ENCODE results near the gene AGAP1. TPM values are rescaled to one million over a fixed set of nuclear protein-coding genes. Genes with fewer than 3 reads are reported as not detected.
A peak's percentile ranks its signal among the peaks of the same experiment; 100 is the strongest.

The AGAP1 gene
- total RNA-seq, 1 donor from 2014 or later: 6.5 TPM

DNA sequence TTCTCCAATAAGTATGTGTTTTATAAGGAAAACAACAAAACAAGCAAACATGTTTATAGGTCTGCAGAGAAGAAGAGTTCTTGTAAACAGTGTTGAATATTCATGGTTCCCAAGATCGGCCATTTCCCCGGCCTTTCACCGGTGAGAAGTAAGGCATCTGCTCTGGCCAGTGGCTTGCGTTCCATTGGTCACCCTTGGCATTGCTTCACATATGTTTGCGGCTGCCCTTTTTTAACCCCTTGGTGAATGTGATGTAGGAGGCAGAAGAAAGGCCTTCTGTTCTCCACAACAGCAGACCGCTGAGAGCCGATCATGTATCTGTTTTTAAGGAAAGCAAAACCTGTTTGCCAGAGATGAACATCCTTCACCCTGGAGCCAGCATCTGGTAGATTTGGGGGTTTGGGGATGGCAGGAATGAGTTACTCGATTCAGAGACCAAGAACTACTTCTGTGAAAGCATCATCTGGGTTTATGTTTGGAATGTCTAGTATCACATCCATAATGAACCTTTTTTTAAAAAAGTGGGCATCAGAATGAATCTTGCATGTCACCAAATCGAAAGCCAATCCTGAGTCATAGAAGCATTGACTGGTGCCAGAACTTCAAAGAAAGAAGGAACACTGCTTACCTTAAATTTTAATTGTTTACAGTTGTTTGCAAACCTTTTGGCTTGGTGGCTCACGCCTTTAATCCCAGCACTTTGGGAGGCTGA, 112.3 kb downstream of the AGAP1 start:
- no peak for DNase-seq (ENCODE audit: low read depth, low spot score)

DNA sequence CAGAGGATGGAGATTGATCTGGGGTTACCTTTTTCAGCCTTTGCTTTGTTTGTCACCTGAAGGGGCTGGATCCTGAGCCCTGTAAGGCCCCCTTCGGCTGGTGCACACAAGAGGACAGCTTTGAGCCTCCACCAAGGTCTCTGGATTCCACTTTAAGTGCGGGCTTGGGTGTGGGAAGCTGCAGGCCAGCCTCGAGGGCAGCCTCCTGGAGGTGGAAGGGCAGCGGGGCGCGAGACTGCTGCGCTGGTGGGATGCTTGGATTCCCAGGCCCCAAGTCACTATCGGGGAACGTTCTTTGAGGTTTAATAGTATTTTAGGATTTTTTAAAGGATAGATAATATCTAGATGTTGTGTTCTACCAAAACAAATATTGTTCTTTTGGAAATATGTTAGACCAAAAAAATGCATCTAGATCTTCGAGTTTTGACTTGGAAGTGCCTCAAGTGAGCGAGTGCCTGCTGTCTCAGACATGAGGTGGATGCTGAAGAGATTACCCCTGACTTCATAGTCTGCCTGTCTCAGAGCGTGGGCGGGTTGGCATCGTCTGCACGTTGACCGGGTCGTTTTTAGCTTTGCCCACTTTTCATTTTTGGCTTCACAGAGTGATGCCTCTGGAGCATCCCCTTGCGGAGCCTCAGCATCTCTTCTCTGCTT, 113.8 kb downstream of the AGAP1 start:
- DNase-seq (ENCODE audit: low read depth, low spot score): no peak

DNA sequence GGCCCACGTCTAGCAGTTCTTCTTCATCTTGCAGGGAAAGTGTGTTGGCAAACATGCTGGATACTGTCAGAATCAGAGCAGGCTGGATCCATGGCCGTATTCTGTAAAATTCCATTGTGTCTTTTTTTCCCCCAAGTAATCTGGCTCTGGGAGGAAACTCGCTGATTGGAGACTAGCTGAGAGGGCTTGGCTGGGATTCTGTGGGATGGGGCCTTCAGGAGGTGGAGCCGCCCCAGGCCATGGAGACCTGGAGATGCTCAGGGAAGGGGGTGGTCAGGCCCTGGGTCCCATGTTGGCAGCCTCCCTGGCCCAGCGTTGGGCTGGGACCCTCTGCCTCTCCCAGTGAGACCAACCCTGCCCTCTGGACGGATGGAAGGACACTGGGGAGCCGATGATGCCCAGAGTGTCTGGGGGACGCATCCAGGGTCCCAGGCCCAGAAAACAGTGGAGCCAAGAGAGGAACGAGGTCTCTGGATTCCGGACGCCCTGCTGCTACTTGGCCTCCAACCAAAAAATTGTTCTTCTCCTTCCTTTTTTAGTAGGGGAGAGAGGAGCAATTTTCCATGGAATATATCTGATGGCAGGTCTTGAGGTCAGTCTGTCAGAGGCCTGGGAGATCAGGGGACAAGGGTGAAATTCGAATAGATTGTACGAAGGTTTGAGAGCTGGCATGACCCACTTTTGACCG, 114.5 kb downstream of the AGAP1 start:
- DNase-seq (ENCODE audit: low read depth, low spot score): no peak

DNA sequence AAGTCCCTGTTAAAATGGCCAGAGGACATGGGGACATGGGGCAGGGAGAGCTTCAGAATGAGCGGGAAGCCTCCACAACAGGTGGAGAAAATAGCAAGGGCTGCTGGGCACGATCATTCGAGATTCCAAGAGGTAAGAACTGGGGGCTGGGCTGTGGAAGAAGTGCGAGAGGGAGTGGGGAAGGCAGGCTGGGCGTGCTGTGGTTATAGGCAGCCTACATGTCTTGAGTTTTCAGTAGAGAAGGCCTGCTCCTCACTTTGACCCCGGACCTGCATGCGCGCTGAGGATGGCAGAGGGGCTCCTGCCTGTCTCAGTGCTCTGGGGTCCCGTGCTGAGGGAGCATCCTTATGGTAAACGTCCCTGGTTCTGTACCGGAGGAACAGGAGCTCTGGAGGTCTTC, 115.5 kb downstream of the AGAP1 start:
- DNase-seq (ENCODE audit: low read depth, low spot score): no peak

DNA sequence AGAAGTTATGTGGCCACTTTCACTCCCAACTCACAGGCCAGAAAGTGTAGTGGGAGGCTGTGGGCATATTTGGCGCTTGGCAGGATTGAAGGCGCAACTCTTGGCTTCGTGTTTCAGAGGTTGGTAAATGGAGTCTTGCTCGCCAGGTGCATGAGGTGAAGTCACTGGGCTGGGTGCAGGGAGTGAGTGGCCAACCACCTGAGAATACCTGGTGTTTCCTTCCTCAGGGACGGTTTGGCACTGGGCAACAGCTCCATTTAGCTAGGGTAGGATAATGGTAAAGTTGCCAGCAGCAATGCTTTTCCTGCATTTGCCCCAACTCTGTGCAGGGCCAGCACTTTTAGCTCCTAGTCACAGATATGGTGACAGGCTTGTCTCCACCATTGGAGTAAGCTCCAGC, 115.9 kb downstream of the AGAP1 start:
- DNase-seq (ENCODE audit: low read depth, low spot score): no peak

DNA sequence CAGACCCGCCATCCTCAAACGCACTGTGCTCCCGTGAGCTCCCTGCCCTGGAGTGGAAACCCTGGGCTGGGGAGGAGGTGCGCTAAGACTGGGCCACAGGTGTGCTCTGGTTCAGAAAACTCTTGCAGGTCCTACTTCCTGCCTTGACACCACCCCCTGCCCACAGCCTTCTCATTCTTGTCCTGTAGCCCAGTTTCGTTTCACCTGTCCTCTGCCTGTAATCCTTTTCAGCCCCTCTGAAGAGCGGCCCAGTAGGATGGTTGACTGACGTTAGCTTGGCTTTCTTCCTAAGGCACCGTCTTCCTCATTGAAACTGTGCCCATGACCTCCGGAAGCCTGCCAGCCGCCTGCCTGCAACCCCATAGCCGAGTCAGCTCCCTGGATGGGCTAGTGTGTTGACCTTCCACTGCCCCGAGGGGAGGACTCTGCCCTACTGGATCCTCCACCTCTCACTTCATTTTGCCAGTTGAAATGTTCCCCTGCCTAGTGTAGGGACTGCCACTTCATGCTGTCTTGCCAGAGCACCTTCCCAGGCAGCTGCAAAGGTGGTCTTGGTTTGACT, 116.9 kb downstream of the AGAP1 start:
- no peak for DNase-seq (ENCODE audit: low read depth, low spot score)

DNA sequence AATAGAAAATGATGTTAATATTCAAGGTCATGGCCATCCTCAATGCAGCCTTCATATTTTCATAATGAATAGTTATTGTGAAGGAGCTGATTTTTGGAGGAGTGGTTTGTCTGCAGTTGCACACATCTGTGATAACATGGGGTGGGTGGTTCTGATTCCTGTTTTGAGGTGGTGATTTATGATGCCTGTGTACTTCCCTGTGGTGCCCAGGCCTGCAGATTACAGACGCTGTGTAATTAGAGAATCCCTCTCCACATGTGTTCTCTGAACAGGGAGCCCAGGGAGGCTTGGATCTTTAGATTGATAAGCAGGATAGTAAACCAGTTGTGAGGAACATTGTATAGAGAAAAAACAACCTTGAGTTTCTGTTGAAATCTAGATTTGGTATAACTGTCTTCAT, 117.5 kb downstream of the AGAP1 start:
- no peak for DNase-seq (ENCODE audit: low read depth, low spot score)

DNA sequence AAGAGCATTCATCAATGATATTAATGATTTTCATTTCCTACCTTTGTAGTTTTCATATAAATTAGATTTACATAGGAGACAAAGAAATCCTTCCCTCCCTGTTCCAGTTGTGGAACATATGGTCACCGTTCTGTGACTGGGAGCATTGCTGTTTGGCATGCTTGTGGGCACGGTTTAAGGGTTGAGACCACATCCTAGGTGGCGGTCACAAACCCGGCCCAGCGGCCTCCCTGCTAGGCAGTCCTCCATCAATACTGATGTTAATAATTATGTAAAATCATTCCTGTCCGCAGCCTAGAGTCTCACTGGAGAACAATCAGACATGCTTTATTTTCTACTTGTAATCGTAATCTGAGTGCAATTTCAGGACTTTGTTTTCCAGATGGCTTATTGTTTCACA, 117.9 kb downstream of the AGAP1 start:
- no peak for DNase-seq (ENCODE audit: low read depth, low spot score)

DNA sequence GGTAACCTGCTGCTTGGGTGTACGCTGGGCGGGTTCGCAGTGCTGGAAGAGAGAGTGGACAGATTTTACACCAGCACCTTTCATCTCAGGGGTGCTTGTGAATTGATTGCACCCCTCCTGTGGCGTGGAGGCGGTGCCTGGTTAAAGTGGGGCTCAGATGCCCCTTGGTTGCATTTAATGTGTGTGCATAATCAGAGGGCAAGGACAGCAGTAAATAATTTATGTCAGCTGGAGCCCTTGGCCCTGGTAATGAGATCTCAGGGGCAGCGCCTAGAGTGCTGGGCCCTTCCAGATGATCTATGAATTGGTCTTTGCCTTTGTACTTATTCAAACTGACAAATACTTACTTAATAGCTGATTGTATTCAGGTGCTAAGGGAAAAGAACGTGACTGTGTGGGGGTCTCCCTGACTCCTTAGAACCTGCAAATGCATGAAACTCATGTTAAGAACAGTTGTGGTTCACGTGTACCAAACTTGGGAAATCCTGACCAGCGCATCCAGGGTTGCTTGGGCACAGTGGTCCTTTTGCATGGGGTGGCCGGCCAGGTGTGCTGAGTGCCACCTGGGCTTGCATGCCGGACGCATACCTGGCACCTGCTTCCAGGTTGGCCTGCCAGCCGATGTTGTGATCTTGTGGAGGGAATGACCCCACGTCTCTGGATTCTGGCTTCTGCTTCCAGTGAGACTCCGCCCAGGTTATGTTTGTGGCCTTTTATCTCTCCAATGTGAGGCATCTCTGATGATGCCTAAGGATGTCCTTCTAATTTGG, 118.5 kb downstream of the AGAP1 start:
- DNase-seq (ENCODE audit: low read depth, low spot score): no peak

DNA sequence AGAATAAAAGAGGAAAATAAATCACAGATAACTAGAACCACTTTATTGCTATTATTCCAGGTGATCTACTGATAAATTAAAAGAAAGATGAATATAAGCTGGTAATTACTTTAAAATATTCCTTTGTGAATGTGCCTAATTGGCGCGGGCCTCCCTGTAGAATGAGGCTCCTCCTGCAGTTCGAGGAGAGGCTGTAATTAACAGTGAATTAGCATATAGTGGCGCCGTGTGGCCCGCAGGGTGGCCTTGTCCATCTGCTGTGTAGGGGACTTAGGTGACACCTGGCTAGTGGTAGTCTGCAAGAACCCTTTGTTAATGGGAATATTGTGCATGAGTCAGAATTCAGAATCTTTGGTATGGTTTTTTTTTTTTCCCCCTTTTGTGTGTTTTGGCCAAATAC, 119.8 kb downstream of the AGAP1 start:
- no peak for DNase-seq (ENCODE audit: low read depth, low spot score)

DNA sequence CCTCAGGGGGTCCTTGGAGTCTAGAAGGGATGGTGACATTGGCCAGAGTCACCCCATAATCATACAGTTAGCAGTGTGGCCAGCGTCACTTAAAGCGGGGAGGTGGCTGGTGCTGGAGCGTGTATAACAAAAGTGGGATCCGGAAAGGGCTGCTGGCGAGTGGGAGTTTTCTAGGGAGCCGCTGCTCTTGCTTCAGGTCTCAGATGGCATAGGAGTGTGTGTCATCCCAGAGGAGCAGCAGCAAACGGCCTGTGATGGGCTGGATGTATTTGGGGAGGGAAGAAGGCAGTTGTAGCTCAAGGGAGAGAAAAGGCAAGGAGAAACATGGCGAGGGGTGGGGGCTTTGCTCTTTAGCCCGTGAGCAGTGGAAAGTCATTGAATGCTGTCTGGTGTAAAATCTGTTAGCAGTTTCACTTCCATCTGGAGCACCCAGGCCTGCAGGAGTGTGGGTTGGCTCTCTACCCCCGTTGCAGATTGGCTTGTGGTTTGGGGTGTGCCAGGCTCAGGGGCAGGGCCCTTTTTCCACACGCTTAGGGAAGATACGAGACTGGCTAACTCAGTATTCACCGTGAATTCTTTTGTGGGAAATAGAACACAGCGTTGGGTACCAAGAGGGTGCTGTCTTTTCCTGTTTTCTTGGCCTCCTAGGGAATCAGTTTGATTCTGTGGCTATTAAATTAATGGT, 120.5 kb downstream of the AGAP1 start:
- DNase-seq (ENCODE audit: low read depth, low spot score): no peak

DNA sequence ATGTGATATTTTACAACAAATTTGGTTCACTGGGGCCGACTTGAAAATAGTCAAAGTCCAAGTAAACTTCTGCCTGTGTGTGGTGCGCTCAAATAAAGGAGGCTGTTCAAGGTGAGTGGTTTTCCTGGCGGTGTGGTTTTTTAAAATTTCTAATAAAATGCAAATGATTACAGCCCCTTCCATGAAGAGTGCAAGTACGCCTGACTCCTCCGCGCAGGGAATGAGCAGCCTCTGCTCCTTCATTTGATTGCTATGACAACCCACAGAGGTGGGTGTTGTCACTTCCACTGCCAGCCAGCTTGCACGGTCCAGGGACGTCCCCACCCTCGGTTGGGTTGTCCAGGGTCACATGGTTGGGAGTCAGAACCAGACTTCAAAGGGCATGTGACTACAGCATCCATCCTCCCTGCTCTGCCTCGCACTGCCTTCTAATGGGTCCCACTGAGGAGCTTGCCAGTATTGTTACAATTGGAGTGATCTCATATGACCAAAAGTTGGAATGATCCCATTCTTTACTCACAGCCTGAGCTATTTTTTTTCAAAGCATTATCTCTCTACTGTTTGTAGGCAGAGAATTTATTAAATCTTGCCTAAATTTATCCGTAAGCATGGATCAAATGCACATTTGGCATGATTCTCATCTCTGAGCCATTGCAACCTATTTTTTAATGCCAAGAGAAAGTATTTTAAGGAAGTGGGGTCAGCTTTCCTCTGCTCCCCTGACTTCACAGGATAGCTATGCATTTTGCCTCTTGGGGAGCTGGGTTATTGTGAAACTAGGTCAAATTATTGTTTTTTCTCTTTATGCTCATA, 121.3 kb downstream of the AGAP1 start:
- DNase-seq (ENCODE audit: low read depth, low spot score): peak; percentile 51

DNA sequence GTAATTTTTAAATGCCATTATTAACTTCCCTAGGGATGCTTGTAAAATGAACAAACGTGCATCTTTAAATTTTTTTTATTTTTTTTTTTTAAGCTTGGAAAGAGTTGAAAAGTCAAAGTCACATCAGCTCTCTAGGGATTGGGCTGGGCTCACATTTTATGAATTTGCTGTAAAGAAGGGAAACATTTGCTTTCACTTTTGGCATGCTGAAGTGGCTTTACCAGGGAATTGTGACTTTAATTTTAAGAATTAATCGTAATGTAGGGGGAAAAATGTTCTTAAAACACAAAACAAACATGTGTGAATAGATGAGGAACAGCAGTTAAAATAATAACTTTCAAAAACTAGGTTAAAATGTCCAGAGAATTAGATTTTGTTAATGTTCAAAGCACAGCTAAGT, 123.0 kb downstream of the AGAP1 start:
- DNase-seq (ENCODE audit: low read depth, low spot score): no peak

DNA sequence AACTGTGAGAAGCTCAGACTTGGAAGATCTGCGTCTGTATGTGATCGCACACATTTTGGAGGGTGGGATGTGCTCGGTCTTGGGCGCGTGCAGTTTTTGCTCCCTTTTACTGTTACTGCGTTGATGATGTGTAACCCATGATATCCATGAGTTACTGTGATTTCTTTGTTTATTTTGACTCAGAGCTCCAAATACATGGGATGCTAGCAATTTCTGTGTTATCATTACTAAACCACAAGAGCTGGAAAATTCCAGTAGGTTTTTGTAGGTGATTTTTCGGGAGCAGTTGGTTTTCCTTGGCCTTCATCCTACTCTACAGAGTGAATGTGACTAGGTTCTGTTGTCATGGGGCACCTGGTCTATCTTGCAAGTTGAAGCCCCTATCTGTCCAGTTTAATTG, 124.2 kb downstream of the AGAP1 start:
- no peak for DNase-seq (ENCODE audit: low read depth, low spot score)

DNA sequence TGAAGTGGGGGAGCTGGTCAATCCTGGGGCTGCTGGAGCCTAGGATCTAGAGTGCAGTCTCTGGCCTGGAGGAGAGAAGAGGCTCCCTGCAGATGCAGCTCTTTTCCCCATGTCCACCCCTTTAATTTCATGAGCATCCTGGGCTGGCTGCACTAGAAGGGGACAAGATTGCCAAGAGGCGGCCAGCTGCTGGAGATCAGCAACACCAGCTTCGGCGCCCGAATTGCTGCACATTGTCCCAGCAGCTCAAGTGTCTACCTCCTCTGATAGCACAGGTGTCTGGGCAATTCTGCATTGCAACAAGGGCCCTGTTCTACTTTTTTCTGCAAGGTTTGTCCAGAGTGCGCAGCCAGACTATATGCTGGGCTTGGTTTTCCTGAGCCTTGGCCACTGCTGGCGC, 125.7 kb downstream of the AGAP1 start:
- DNase-seq (ENCODE audit: low read depth, low spot score): no peak

DNA sequence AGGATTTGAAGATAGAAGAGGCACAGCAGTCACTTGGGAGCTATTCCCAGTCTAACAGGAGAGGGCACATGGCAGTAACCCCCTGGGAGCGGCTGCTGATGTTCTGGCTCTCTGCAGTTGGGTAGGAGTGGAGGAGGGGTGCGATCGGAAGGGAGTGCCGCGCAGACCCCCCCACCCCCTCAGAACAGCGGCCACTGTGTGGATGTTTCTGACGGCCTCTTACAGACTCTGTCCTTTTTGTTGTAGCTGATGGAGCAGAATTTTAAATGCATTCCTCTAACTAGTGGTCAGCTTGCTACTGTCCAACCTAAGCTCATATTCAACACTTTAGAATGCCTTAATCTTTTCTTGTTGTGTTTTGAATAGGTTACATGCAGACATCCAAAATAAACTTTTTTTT, 127.9 kb downstream of the AGAP1 start:
- no peak for DNase-seq (ENCODE audit: low read depth, low spot score)

DNA sequence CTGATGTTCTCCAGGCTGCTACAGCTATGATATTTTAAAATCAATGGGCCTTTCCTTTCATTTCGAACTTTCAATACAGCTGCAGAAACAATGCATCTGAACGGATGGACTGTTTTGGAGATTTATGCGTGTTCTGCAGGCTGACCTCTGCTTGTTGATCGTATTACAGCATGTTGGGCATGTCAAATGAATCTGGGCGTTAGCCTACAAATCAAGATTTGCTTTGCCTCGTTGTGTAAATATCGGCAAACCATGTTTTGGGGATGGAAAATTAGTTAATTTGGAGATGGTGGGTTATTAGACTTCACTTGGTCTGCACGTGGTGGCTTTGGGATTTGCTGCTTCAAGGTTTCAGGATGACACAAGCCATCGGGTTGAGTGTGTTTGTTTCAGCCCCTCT, 129.3 kb downstream of the AGAP1 start:
- DNase-seq (ENCODE audit: low read depth, low spot score): no peak

DNA sequence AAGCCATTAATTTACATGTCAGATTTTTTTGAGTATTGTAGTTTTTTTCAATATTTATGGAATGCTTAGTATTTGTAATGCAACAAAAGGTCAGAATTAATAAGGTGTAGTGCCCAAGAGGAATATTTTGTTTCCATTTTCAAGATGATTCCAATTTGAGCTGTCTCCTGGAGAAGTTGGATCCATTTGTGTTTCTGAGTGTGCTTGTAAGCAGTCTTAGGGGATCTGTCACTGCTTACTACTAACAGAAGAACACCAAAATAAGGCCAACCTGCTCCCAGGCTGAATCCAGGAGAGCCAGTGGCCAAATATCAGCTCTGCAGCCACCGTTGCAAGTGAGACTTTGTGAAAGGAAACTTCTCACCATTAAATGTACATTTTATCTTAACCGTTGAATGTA, 129.9 kb downstream of the AGAP1 start:
- DNase-seq (ENCODE audit: low read depth, low spot score): no peak

DNA sequence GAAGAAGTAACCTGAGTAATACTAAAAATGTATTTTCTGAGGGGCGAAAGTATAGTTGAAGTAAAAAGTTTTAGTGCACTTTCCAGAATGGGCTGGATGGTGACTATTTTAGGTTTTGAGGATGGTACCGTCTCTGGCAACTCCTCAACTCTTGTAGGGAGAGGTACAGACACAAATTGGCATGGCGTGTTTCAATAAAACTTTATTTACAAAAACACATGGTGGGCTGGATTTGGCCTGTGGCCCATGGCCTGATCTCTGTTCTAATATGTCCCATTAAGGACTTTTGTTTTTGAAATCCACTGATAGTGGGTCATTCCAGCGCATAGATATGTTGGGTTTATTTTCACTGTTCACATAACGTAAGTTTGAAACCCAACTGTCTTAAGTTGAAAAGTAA, 132.8 kb downstream of the AGAP1 start:
- no peak for DNase-seq (ENCODE audit: low read depth, low spot score)

DNA sequence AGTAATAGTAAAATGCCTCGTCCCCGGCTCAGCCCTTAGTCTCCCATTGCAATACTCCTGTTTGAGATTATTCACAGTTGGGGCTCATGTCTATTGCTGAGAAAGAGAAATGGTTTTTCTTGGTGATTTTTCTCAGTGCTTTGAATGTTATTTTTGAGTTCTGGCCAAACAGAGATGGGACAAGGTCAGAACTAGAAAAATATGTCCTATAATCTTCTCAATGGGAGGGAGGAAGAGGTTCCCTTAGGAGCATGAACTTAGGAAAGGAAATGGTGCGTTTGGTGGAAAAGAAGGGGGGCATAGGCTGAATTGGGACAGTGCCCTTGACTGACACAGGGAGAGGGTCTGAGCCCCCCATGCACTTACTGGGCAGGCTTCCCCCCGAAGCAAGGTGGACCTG, 133.8 kb downstream of the AGAP1 start:
- DNase-seq (ENCODE audit: low read depth, low spot score): no peak
